Stomach (tissue), 9 donors: Measurements from ENCODE around the gene RAVER2. TPM values are rescaled to one million over a fixed set of nuclear protein-coding genes. Genes with fewer than 3 reads are reported as not detected.

Experiments
- DNase-seq, 2 donors: peaks; one replicate each; pipeline versions ENCODE4 v3.0.0 to v3.0.0-alpha.2; 2013 to 2019
- H3K27ac ChIP-seq, 5 donors: fragments of 200-600 bp in 4 of 5; sonication (generic) in 4 of 5; one replicate each; pipeline ENCODE4 v1.5.1; 2013 to 2019; ENCODE audit warnings: mild to moderate bottlenecking in 1 of 5, moderate library complexity in 1 of 5
- H3K27me3 ChIP-seq, 3 donors: fragments of 200-600 bp; sonication (generic); one replicate each; pipeline ENCODE4 v1.5.1; 2017 to 2019; ENCODE audit warnings: mixed run types in 1 of 3
- H3K36me3 ChIP-seq, 4 donors: fragments of 200-600 bp; sonication (generic); 1 replicate in 3 of 4; 2 replicates in 1 of 4; pipeline ENCODE4 v1.5.1; 2016 to 2019
- H3K4me1 ChIP-seq, 4 donors: fragments of 200-600 bp; sonication (generic); one replicate each; pipeline ENCODE4 v1.5.1; 2016 to 2019
- H3K4me3 ChIP-seq, 4 donors: fragments of 200-600 bp; sonication (generic) in 3 of 4; one replicate each; pipeline ENCODE4 v1.5.1; 2016 to 2019; ENCODE audit warnings: mild to moderate bottlenecking in 1 of 4
- H3K9me3 ChIP-seq, 4 donors: fragments of 200-600 bp; sonication (generic); one replicate each; pipeline ENCODE4 v1.5.1; 2016 to 2019
- CTCF ChIP-seq, 7 experiments: fragments of 450-650 bp in 4 of 7; fragments of 200-600 bp in 3 of 7; sonication (generic) in 3 of 7; IDR thresholded peaks; one replicate each; pipeline ENCODE4 v1.5.1; 2016 to 2019; ENCODE audit warnings: antibody characterized with exemption in 7 of 7, control low read depth in 2 of 7, mild to moderate bottlenecking in 1 of 7
- EP300 ChIP-seq: sonication (generic); formaldehyde crosslinking; IDR thresholded peaks from one replicate; pipeline ENCODE4 v1.6.1; 2017; ENCODE audit warnings: antibody characterized with exemption
- POLR2A ChIP-seq, 4 donors: fragments of 450-650 bp; IDR thresholded peaks; one replicate each; pipeline ENCODE4 v1.6.1; 2016; ENCODE audit warnings: antibody characterized with exemption in 4 of 4, control low read depth in 2 of 4, mild to moderate bottlenecking in 1 of 4, moderate library complexity in 1 of 4
- POLR2AphosphoS5 ChIP-seq, 3 donors: sonication (generic); formaldehyde crosslinking; IDR thresholded peaks; one replicate each; pipeline ENCODE4 v1.6.1; 2016; ENCODE audit warnings: antibody characterized with exemption in 3 of 3
- WGBS, 5 donors: extraction: QIAGEN DNeasy Blood & Tissue Kit in 3 of 5; methylation state at CpG; one replicate each; pipeline versions ENCODE4 v1.1.5 to v1.1.7; 2013 to 2018; 5-methylcytosine and 5-hydroxymethylcytosine counted together
- intact Hi-C: fragments of 100-400 bp; cut with DNase I; formaldehyde crosslinking; loops from one replicate; pipeline ENCODE4 v1.15.1; 2023; ENCODE audit warnings: low total_unique reads
- polyA plus RNA-seq, 3 donors: library from polyadenylated mRNA; stranded (reverse); fragments of 200-250 nt; gene quantifications; one replicate each; pipeline ENCODE4 v1.2.3, GENCODE V29; 2013
- total RNA-seq, 5 donors: library from RNA; depleted of rRNA; stranded (reverse); fragments of >200 nt; gene quantifications; one replicate each; pipeline versions ENCODE4 v1.1.0 to v1.2.3, GENCODE V29; 2014 to 2016
- donor health status: healthy with polysubstance abuse.
- donor health status: Bipolar disorder and iron deficiency.
- donor health status: healthy.

RAVER2 gene
- total and polyA plus RNA-seq, 8 donors = 4.7 to 27.5 (median 13.9) TPM

GRCh38 chr1:64743954-64744491, 852 bp upstream of the RAVER2 start:
- Histone ChIP-seq H3K4me1 (peaks cover 0 to 44% (median 24%) of the 10 kb centered on the region in 4 donors), H3K27me3 (no peaks in the 10 kb centered on the region), H3K9me3 (no peaks in the 10 kb centered on the region), H3K4me3 (peak overlapping the region; percentile 74 to 97 (median 87)), H3K27ac (peak overlapping the region; percentile 81 to 90 (median 87)), H3K36me3 (no peaks in the 10 kb centered on the region)
- peak in 1 of 2 donors; percentile 21 for DNase-seq
- WGBS, 5 donors = 15 to 20% (median 18%) methylated on average over 4 of the region's 4 CpGs
- no peak for TF ChIP-seq EP300
- TF ChIP-seq POLR2AphosphoS5 (IDR thresholded peaks at IDR 0.05) = no peak
- no peak for TF ChIP-seq CTCF (IDR thresholded peaks at IDR 0.05)
- no peak for TF ChIP-seq POLR2A (IDR thresholded peaks at IDR 0.05)
- intact Hi-C loops = no loop called here

- intact Hi-C loops = no loop called here
- TF ChIP-seq POLR2AphosphoS5 (IDR thresholded peaks at IDR 0.05) (peak in 1 of 3 donors; percentile 11), POLR2A (IDR thresholded peaks at IDR 0.05) (no peak)
- no peaks in the 10 kb centered on the region for H3K27me3 ChIP-seq
- H3K9me3 ChIP-seq = no peaks in the 10 kb centered on the region
- peaks cover 0 to 49% (median 25%) of the 10 kb centered on the region in 4 donors for H3K4me1 ChIP-seq
- DNase-seq = peak; percentile 35 to 75
- 1 to 2% (median 1%) methylated on average over 35 to 67 of the region's 67 CpGs for WGBS, 5 donors
- peak overlapping the region; percentile 74 to 97 (median 87) for H3K4me3 ChIP-seq
- H3K27ac ChIP-seq = peak overlapping the region; percentile 81 to 90 (median 87)
- no peaks in the 10 kb centered on the region for H3K36me3 ChIP-seq
Observed at GRCh38 chr1:64745181-64745985, 508 bp downstream of the RAVER2 start.

- H3K36me3 ChIP-seq = no peaks in the 10 kb centered on the region
- H3K27me3 ChIP-seq = no peaks in the 10 kb centered on the region
- TF ChIP-seq POLR2A (IDR thresholded peaks at IDR 0.05) = no peak
- peak in 1 of 3 donors; percentile 12 for TF ChIP-seq POLR2AphosphoS5 (IDR thresholded peaks at IDR 0.05)
- WGBS, 5 donors = 33 to 48% (median 40%) methylated on average over 8 of the region's 8 CpGs
- peak in 1 of 2 donors; percentile 30 for DNase-seq
- peak overlapping the region; percentile 81 to 90 (median 87) for H3K27ac ChIP-seq
- peak overlapping the region; percentile 74 to 97 (median 87) for H3K4me3 ChIP-seq
- H3K9me3 ChIP-seq = no peaks in the 10 kb centered on the region
- peaks cover 0 to 49% (median 27%) of the 10 kb centered on the region in 4 donors for H3K4me1 ChIP-seq
- intact Hi-C loops = no loop called here
Observed at GRCh38 chr1:64745986-64746940, 1.4 kb downstream of the RAVER2 start.

- H3K27me3 ChIP-seq = no peaks in the 10 kb centered on the region
- H3K9me3 ChIP-seq = no peaks in the 10 kb centered on the region
- peak overlapping the region in 1 of 5 donors; percentile 5 for H3K27ac ChIP-seq
- DNase-seq = no peak
- WGBS, 5 donors = 42 to 66% (median 59%) methylated on average over 3 of the region's 3 CpGs
- TF ChIP-seq POLR2AphosphoS5 (IDR thresholded peaks at IDR 0.05) (no peak), POLR2A (IDR thresholded peaks at IDR 0.05) (no peak), CTCF (IDR thresholded peaks at IDR 0.05) (no peak), EP300 (no peak)
- H3K36me3 ChIP-seq = no peaks in the 10 kb centered on the region
- H3K4me3 ChIP-seq = no peak overlapping the region
- peaks cover 0 to 49% (median 29%) of the 10 kb centered on the region in 4 donors for H3K4me1 ChIP-seq
- intact Hi-C loops = no loop called here
Observed at GRCh38 chr1:64748222-64748621, 3.3 kb downstream of the RAVER2 start.

GRCh38 chr1:64748706-64749105, 3.8 kb downstream of the RAVER2 start:
- no peak overlapping the region for H3K4me3 ChIP-seq
- no peak for TF ChIP-seq EP300
- TF ChIP-seq CTCF (IDR thresholded peaks at IDR 0.05) = no peak
- TF ChIP-seq POLR2A (IDR thresholded peaks at IDR 0.05) = no peak
- TF ChIP-seq POLR2AphosphoS5 (IDR thresholded peaks at IDR 0.05) = no peak

More at GRCh38 chr1:64748706-64749105, 3.8 kb downstream of the RAVER2 start:
- no peaks in the 10 kb centered on the region for H3K27me3 ChIP-seq
- peaks cover 0 to 47% (median 29%) of the 10 kb centered on the region in 4 donors for H3K4me1 ChIP-seq
- no peak for DNase-seq
- 68 to 82% (median 75%) methylated on average over 5 of the region's 5 CpGs for WGBS, 5 donors
- no peak overlapping the region for H3K27ac ChIP-seq
- no peaks in the 10 kb centered on the region for H3K36me3 ChIP-seq
- intact Hi-C loops = no loop called here
- no peaks in the 10 kb centered on the region for H3K9me3 ChIP-seq
